ENCODE results near the gene NLGN4X.

The NLGN4X gene

DNA sequence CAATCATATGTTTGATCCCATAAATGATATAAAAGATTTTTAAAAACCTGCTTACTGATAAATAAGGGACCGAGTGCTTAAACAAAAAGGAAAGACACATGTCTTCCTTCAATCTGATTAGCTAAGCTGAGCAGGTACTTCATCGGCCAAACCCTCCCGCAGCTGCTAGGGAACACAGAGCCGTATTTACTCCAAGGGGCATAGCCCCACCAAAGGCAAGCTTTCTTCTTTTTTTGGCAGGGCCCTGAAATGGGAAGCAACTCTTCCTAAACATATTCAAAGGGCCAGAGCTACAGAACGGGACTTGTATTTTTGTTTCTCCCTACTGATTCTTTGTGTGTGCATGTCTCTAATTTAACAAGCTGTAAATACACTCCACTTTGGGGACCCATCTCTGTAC, 337.3 kb downstream of the NLGN4X start:
- Histone ChIP-seq H3K79me2 (ENCODE audit: low read length) (no peaks in the 10 kb centered on the region), H3K4me1 (ENCODE audit: low read length) (no peaks in the 10 kb centered on the region), H3K4me3 (ENCODE audit: low read length) (no peak overlapping the region), H2AFZ (ENCODE audit: low read length) (no peak overlapping the region), H3K27ac (ENCODE audit: low read length) (no peak overlapping the region), H3K27me3 (replicated peaks; ENCODE audit: insufficient read depth, low read length) (no peaks in the 10 kb centered on the region), H4K20me1 (ENCODE audit: insufficient read depth, low read length) (no peaks in the 10 kb centered on the region), H3K9ac (ENCODE audit: low read length) (no peak overlapping the region), H3K9me2 (replicated peaks; ENCODE audit: insufficient read depth, low read length) (no peaks in the 10 kb centered on the region), H3K9me3 (replicated peaks; ENCODE audit: insufficient read depth, low read length) (no peaks in the 10 kb centered on the region), H3K36me3 (replicated peaks; ENCODE audit: insufficient read depth, low read length) (no peaks in the 10 kb centered on the region), H3F3A (ENCODE audit: insufficient read depth, low read length) (no peaks in the 10 kb centered on the region), H3K4me2 (ENCODE audit: low read depth, low read length) (no peak overlapping the region)
- no peak for TF ChIP-seq EZH2 (optimal IDR thresholded peaks at IDR 0.05; ENCODE audit: low read depth, low read length)
- DNase-seq, result no peak

DNA sequence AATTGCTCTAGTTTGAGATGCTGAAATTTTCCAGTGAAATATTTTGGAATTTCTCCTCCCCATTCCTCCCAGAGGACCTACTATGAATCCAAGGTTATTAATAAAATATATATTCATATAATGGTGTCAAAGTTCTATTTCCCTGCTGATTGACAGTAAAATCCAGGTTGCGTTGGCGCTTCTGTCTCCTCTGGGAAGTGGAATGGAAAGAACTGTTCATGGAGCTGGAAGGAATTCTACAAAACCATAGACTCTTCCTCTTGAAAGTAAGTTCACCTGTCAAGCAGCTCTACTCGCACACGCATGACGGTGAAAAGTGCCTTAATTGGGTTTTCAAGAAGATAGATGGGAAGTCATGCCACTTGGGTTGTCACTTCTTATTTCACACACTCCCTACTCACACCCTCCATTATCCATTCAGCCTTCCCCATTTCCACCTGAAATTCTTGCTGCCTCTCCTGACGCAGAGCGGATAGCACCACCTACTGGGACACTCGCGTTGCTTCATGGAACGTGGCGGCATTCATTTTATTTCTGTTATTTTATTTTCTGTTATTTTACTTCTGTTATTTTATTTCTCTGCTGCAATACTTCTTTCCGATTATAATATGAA, 351.6 kb downstream of the NLGN4X start:
- Histone ChIP-seq H4K20me1 (ENCODE audit: insufficient read depth, low read length) (no peaks in the 10 kb centered on the region), H3K27me3 (replicated peaks; ENCODE audit: insufficient read depth, low read length) (no peaks in the 10 kb centered on the region), H3K79me2 (ENCODE audit: low read length) (no peaks in the 10 kb centered on the region), H3K36me3 (replicated peaks; ENCODE audit: insufficient read depth, low read length) (no peaks in the 10 kb centered on the region), H3K4me3 (ENCODE audit: low read length) (no peak overlapping the region), H3K9ac (ENCODE audit: low read length) (no peak overlapping the region), H3K4me2 (ENCODE audit: low read depth, low read length) (no peak overlapping the region), H3F3A (ENCODE audit: insufficient read depth, low read length) (no peaks in the 10 kb centered on the region), H3K27ac (ENCODE audit: low read length) (no peak overlapping the region), H3K9me3 (replicated peaks; ENCODE audit: insufficient read depth, low read length) (no peaks in the 10 kb centered on the region), H3K4me1 (ENCODE audit: low read length) (no peaks in the 10 kb centered on the region), H2AFZ (ENCODE audit: low read length) (no peak overlapping the region), H3K9me2 (replicated peaks; ENCODE audit: insufficient read depth, low read length) (no peaks in the 10 kb centered on the region)
- TF ChIP-seq EZH2 (optimal IDR thresholded peaks at IDR 0.05; ENCODE audit: low read depth, low read length), result no peak
- TF ChIP-seq, protein P1, sequence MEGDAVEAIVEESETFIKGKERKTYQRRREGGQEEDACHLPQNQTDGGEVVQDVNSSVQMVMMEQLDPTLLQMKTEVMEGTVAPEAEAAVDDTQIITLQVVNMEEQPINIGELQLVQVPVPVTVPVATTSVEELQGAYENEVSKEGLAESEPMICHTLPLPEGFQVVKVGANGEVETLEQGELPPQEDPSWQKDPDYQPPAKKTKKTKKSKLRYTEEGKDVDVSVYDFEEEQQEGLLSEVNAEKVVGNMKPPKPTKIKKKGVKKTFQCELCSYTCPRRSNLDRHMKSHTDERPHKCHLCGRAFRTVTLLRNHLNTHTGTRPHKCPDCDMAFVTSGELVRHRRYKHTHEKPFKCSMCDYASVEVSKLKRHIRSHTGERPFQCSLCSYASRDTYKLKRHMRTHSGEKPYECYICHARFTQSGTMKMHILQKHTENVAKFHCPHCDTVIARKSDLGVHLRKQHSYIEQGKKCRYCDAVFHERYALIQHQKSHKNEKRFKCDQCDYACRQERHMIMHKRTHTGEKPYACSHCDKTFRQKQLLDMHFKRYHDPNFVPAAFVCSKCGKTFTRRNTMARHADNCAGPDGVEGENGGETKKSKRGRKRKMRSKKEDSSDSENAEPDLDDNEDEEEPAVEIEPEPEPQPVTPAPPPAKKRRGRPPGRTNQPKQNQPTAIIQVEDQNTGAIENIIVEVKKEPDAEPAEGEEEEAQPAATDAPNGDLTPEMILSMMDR (IDR thresholded peaks at IDR 0.05; ENCODE audit: low read length), result peak; percentile 53
- TF ChIP-seq EZH2phosphoT487 (IDR thresholded peaks at IDR 0.05; ENCODE audit: low read length), result no peak
- peak; percentile 8 for DNase-seq

DNA sequence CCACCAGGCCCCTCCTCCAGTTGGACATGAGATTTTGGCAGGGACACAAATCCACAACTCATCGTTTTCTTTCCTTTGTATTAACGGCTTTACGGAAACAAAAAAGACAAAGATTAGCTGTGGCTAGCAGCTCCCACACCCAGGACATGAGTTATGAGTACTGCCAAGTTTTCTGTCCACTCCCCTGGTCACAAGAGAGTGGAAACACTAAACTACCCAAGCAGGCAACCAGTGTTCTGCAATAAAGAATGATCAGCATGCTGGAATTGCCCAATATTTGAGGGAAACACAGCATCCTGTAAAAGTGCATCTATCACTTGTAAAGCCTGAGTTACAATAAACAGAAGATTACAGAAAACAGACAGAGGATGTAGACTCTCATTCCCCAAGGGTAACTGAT, 358.4 kb downstream of the NLGN4X start:
- TF ChIP-seq EZH2phosphoT487 (IDR thresholded peaks at IDR 0.05; ENCODE audit: low read length) (no peak), EZH2 (optimal IDR thresholded peaks at IDR 0.05; ENCODE audit: low read depth, low read length) (no peak)
- TF ChIP-seq, protein P1 (IDR thresholded peaks at IDR 0.05; ENCODE audit: low read length), result no peak

DNA sequence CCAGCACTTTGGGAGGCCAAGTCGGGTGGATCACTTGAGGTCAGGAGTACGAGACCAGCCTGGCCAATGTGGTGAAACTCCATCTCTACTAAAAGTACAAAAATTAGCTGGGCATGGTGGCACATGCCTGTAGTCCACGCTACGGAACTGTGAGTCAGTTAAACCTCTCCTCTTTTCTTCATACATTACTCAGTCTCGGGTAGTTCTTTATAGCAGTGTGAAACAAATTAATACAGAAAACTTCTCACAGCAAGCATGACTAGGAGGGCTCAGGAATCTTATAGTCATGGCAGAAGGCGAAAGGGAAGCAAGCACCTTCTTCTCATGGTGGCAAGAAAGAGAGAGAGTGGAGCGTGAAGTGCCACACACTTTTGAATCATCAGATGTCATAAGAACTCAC, 358.9 kb downstream of the NLGN4X start:
- H3K27ac ChIP-seq (ENCODE audit: low read length), result no peak overlapping the region
- H3K79me2 ChIP-seq (ENCODE audit: low read length), result no peaks in the 10 kb centered on the region
- H3K36me3 ChIP-seq (replicated peaks; ENCODE audit: insufficient read depth, low read length), result no peaks in the 10 kb centered on the region
- no peak overlapping the region for H3K4me2 ChIP-seq (ENCODE audit: low read depth, low read length)
- no peaks in the 10 kb centered on the region for H3K9me2 ChIP-seq (replicated peaks; ENCODE audit: insufficient read depth, low read length)
- no peak overlapping the region for H2AFZ ChIP-seq (ENCODE audit: low read length)
- no peak overlapping the region for H3K4me3 ChIP-seq (ENCODE audit: low read length)
- H3K9ac ChIP-seq (ENCODE audit: low read length), result no peak overlapping the region
- TF ChIP-seq EZH2phosphoT487 (IDR thresholded peaks at IDR 0.05; ENCODE audit: low read length) (no peak), EZH2 (optimal IDR thresholded peaks at IDR 0.05; ENCODE audit: low read depth, low read length) (no peak)
- TF ChIP-seq, protein P1 (IDR thresholded peaks at IDR 0.05; ENCODE audit: low read length), result no peak
- H3F3A ChIP-seq (ENCODE audit: insufficient read depth, low read length), result no peaks in the 10 kb centered on the region
- no peaks in the 10 kb centered on the region for H3K9me3 ChIP-seq (replicated peaks; ENCODE audit: insufficient read depth, low read length)
- H3K4me1 ChIP-seq (ENCODE audit: low read length), result no peaks in the 10 kb centered on the region
- no peaks in the 10 kb centered on the region for H3K27me3 ChIP-seq (replicated peaks; ENCODE audit: insufficient read depth, low read length)
- no peaks in the 10 kb centered on the region for H4K20me1 ChIP-seq (ENCODE audit: insufficient read depth, low read length)
- no peak for DNase-seq

More for the DNA sequence above, 358.4 kb downstream of the NLGN4X start:
- H3K27me3 ChIP-seq (replicated peaks; ENCODE audit: insufficient read depth, low read length), result no peaks in the 10 kb centered on the region
- H3K9ac ChIP-seq (ENCODE audit: low read length), result no peak overlapping the region
- DNase-seq, result no peak
- no peaks in the 10 kb centered on the region for H3K79me2 ChIP-seq (ENCODE audit: low read length)
- H3K36me3 ChIP-seq (replicated peaks; ENCODE audit: insufficient read depth, low read length), result no peaks in the 10 kb centered on the region
- H4K20me1 ChIP-seq (ENCODE audit: insufficient read depth, low read length), result no peaks in the 10 kb centered on the region
- H3F3A ChIP-seq (ENCODE audit: insufficient read depth, low read length), result no peaks in the 10 kb centered on the region
- H3K4me2 ChIP-seq (ENCODE audit: low read depth, low read length), result no peak overlapping the region
- no peak overlapping the region for H2AFZ ChIP-seq (ENCODE audit: low read length)
- no peaks in the 10 kb centered on the region for H3K4me1 ChIP-seq (ENCODE audit: low read length)
- H3K27ac ChIP-seq (ENCODE audit: low read length), result no peak overlapping the region
- no peak overlapping the region for H3K4me3 ChIP-seq (ENCODE audit: low read length)
- no peaks in the 10 kb centered on the region for H3K9me2 ChIP-seq (replicated peaks; ENCODE audit: insufficient read depth, low read length)
- H3K9me3 ChIP-seq (replicated peaks; ENCODE audit: insufficient read depth, low read length), result no peaks in the 10 kb centered on the region
